HEK293 (cell line): ENCODE results near the gene PREX1.

Source experiments
- HOXA7 ChIP-seq: sonication (generic); formaldehyde crosslinking; IDR thresholded peaks from 2 replicates; pipeline ENCODE4 v1.8.1; 2022; ENCODE audit warnings: missing genetic modification reagents, borderline replicate concordance
- ZBTB20 ChIP-seq: fragments of 450-650 bp; formaldehyde crosslinking; IDR thresholded peaks from 2 replicates; pipeline ENCODE4 v1.5.1; 2016; ENCODE audit warnings: missing biosample characterization, missing genetic modification characterization
- ZNF121 ChIP-seq: fragments of 450-650 bp; formaldehyde crosslinking; IDR thresholded peaks from 2 replicates; pipeline ENCODE4 v1.5.1; 2016; ENCODE audit warnings: missing biosample characterization, missing genetic modification characterization
- ZNF138 ChIP-seq: fragments of 450-650 bp; formaldehyde crosslinking; IDR thresholded peaks from 2 replicates; pipeline ENCODE4 v1.5.1; 2016; ENCODE audit warnings: missing biosample characterization, missing genetic modification characterization, borderline replicate concordance
- ZNF558 ChIP-seq: fragments of 450-650 bp; formaldehyde crosslinking; IDR thresholded peaks from 2 replicates; pipeline ENCODE4 v1.5.1; 2016; ENCODE audit warnings: missing biosample characterization, missing genetic modification characterization
- ZNF677 ChIP-seq: fragments of 450-650 bp; IDR thresholded peaks from 2 replicates; pipeline ENCODE4 v1.5.0; 2018; ENCODE audit warnings: missing biosample characterization, mild to moderate bottlenecking, missing genetic modification characterization, moderate library complexity
- TF ChIP-seq, protein P1 (sequence below): fragments of 450-650 bp; formaldehyde crosslinking; IDR thresholded peaks from 2 replicates; pipeline ENCODE4 v1.5.1; 2016; ENCODE audit warnings: missing biosample characterization, missing genetic modification characterization, borderline replicate concordance
- TF ChIP-seq, protein P2 (sequence below): fragments of 450-650 bp; formaldehyde crosslinking; IDR thresholded peaks from 2 replicates; pipeline ENCODE4 v1.5.1; 2016; ENCODE audit warnings: missing biosample characterization, missing genetic modification characterization

DNA sequence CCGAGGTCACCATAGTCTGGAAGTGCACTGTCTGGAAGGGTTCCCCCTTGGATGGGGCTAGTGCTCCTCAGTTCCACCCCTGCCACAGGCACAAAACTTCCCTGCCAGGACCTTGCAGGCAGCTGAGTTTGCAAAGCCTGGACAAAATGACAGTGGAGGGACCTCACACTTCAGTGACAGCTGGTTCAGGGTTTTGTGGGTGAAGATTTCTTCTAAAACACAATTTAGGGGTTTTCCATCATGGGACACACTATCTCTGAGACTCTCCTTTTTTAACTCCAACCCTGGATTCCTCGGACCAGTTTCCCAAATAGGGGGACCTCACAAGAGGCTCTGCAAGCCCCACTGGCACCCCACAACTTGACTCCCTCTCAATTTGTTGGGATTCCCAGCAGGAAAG is 33.6 kb upstream of the PREX1 start:
- no peak for TF ChIP-seq ZNF138 (tag by site-specific recombination)
- no peak for TF ChIP-seq ZBTB20
- no peak for TF ChIP-seq ZNF121 (tag by site-specific recombination)
- no peak for TF ChIP-seq ZNF558 (tag by site-specific recombination)
- TF ChIP-seq ZNF677: no peak
- TF ChIP-seq, protein P1, sequence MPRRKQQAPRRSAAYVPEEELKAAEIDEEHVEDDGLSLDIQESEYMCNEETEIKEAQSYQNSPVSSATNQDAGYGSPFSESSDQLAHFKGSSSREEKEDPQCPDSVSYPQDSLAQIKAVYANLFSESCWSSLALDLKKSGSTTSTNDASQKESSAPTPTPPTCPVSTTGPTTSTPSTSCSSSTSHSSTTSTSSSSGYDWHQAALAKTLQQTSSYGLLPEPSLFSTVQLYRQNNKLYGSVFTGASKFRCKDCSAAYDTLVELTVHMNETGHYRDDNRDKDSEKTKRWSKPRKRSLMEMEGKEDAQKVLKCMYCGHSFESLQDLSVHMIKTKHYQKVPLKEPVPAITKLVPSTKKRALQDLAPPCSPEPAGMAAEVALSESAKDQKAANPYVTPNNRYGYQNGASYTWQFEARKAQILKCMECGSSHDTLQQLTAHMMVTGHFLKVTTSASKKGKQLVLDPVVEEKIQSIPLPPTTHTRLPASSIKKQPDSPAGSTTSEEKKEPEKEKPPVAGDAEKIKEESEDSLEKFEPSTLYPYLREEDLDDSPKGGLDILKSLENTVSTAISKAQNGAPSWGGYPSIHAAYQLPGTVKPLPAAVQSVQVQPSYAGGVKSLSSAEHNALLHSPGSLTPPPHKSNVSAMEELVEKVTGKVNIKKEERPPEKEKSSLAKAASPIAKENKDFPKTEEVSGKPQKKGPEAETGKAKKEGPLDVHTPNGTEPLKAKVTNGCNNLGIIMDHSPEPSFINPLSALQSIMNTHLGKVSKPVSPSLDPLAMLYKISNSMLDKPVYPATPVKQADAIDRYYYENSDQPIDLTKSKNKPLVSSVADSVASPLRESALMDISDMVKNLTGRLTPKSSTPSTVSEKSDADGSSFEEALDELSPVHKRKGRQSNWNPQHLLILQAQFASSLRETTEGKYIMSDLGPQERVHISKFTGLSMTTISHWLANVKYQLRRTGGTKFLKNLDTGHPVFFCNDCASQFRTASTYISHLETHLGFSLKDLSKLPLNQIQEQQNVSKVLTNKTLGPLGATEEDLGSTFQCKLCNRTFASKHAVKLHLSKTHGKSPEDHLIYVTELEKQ (tag by site-specific recombination): no peak
- no peak for TF ChIP-seq HOXA7 (CRISPR knock-in tag)
- TF ChIP-seq, protein P2, sequence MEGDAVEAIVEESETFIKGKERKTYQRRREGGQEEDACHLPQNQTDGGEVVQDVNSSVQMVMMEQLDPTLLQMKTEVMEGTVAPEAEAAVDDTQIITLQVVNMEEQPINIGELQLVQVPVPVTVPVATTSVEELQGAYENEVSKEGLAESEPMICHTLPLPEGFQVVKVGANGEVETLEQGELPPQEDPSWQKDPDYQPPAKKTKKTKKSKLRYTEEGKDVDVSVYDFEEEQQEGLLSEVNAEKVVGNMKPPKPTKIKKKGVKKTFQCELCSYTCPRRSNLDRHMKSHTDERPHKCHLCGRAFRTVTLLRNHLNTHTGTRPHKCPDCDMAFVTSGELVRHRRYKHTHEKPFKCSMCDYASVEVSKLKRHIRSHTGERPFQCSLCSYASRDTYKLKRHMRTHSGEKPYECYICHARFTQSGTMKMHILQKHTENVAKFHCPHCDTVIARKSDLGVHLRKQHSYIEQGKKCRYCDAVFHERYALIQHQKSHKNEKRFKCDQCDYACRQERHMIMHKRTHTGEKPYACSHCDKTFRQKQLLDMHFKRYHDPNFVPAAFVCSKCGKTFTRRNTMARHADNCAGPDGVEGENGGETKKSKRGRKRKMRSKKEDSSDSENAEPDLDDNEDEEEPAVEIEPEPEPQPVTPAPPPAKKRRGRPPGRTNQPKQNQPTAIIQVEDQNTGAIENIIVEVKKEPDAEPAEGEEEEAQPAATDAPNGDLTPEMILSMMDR (tag by site-specific recombination): no peak
